Mammary epithelial cell (primary cell): ENCODE data around the gene STRN4.

Experiments
- EZH2 ChIP-seq: IDR thresholded peaks from 2 replicates; pipeline ENCODE4 v1.6.1; 2012; ENCODE audit warnings: low read length, inconsistent platforms, borderline replicate concordance
- TF ChIP-seq, protein P1 (sequence below), 2 donors: IDR thresholded peaks in 1 of 2; conservative IDR thresholded peaks in 1 of 2; 2 replicates each; pipeline ENCODE4 v1.5.1; 2011 to 2012; ENCODE audit warnings: inconsistent platforms in 2 of 2, low read length in 2 of 2, mild to moderate bottlenecking in 2 of 2, control low read depth in 1 of 2, low read depth in 1 of 2; ENCODE audit not compliant: insufficient read depth in 1 of 2; ENCODE audit errors: extremely low read depth in 1 of 2

- TF ChIP-seq, protein P1, sequence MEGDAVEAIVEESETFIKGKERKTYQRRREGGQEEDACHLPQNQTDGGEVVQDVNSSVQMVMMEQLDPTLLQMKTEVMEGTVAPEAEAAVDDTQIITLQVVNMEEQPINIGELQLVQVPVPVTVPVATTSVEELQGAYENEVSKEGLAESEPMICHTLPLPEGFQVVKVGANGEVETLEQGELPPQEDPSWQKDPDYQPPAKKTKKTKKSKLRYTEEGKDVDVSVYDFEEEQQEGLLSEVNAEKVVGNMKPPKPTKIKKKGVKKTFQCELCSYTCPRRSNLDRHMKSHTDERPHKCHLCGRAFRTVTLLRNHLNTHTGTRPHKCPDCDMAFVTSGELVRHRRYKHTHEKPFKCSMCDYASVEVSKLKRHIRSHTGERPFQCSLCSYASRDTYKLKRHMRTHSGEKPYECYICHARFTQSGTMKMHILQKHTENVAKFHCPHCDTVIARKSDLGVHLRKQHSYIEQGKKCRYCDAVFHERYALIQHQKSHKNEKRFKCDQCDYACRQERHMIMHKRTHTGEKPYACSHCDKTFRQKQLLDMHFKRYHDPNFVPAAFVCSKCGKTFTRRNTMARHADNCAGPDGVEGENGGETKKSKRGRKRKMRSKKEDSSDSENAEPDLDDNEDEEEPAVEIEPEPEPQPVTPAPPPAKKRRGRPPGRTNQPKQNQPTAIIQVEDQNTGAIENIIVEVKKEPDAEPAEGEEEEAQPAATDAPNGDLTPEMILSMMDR (conservative IDR thresholded peaks at IDR 0.05 in 1 of 2, IDR thresholded peaks at IDR 0.05 in 1 of 2; ENCODE audit: extremely low read depth in 1 of 2, insufficient read depth in 1 of 2, low read depth in 1 of 2, low read length in 2 of 2) = no peak
- no peak for TF ChIP-seq EZH2
Measured at GRCh38 chr19:46745521-46746280, 549 bp downstream of the STRN4 start, which contains the start of gene FKRP.
